ENCODE measurements around the gene MCL1. TPM values are rescaled to one million over a fixed set of nuclear protein-coding genes. Genes with fewer than 3 reads are reported as not detected.
A peak's percentile ranks its signal among the peaks of the same experiment; 100 is the strongest.

The MCL1 gene
- total and polyA plus RNA-seq, 2 of the 13 experiments (the other 11 are each of a cell fraction or from before 2014, with no cell fraction given) = 69.5 to 125 TPM

GRCh38 chr1:150532860-150533259, 46.5 kb downstream of the MCL1 start (continued):
- TF ChIP-seq IKZF1 (IDR thresholded peaks at IDR 0.05) = no peak
- TF ChIP-seq FOXP4 (CRISPR knock-in tag; IDR thresholded peaks at IDR 0.05) = no peak
- TF ChIP-seq, protein P1, sequence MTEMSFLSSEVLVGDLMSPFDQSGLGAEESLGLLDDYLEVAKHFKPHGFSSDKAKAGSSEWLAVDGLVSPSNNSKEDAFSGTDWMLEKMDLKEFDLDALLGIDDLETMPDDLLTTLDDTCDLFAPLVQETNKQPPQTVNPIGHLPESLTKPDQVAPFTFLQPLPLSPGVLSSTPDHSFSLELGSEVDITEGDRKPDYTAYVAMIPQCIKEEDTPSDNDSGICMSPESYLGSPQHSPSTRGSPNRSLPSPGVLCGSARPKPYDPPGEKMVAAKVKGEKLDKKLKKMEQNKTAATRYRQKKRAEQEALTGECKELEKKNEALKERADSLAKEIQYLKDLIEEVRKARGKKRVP (CRISPR knock-in tag; IDR thresholded peaks at IDR 0.05) = 0 out of 4 replicates have a peak, but pooled peaks of 1 of the 2 experiments have one; percentile 18
- TF ChIP-seq KLF13 (CRISPR knock-in tag; IDR thresholded peaks at IDR 0.05) = no peak
- TF ChIP-seq FOXA1 (IDR thresholded peaks at IDR 0.05) = no peak
- TF ChIP-seq FOXA1 (CRISPR knock-in tag; IDR thresholded peaks at IDR 0.05) = no peak
- TF ChIP-seq CTCF (CRISPR knock-in tag; IDR thresholded peaks at IDR 0.05) = no peak
- TF ChIP-seq, protein P2, sequence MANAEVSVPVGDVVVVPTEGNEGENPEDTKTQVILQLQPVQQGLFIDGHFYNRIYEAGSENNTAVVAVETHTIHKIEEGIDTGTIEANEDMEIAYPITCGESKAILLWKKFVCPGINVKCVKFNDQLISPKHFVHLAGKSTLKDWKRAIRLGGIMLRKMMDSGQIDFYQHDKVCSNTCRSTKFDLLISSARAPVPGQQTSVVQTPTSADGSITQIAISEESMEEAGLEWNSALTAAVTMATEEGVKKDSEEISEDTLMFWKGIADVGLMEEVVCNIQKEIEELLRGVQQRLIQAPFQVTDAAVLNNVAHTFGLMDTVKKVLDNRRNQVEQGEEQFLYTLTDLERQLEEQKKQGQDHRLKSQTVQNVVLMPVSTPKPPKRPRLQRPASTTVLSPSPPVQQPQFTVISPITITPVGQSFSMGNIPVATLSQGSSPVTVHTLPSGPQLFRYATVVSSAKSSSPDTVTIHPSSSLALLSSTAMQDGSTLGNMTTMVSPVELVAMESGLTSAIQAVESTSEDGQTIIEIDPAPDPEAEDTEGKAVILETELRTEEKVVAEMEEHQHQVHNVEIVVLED (CRISPR knock-in tag; IDR thresholded peaks at IDR 0.05; ENCODE audit: borderline replicate concordance) = no peak
- TF ChIP-seq AKAP8 (CRISPR knock-in tag; IDR thresholded peaks at IDR 0.05) = no peak
- TF ChIP-seq, protein P3, sequence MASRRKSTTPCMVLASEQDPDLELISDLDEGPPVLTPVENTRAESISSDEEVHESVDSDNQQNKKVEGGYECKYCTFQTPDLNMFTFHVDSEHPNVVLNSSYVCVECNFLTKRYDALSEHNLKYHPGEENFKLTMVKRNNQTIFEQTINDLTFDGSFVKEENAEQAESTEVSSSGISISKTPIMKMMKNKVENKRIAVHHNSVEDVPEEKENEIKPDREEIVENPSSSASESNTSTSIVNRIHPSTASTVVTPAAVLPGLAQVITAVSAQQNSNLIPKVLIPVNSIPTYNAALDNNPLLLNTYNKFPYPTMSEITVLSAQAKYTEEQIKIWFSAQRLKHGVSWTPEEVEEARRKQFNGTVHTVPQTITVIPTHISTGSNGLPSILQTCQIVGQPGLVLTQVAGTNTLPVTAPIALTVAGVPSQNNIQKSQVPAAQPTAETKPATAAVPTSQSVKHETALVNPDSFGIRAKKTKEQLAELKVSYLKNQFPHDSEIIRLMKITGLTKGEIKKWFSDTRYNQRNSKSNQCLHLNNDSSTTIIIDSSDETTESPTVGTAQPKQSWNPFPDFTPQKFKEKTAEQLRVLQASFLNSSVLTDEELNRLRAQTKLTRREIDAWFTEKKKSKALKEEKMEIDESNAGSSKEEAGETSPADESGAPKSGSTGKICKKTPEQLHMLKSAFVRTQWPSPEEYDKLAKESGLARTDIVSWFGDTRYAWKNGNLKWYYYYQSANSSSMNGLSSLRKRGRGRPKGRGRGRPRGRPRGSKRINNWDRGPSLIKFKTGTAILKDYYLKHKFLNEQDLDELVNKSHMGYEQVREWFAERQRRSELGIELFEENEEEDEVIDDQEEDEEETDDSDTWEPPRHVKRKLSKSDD (CRISPR knock-in tag; IDR thresholded peaks at IDR 0.05; ENCODE audit: low read depth) = no peak
- TF ChIP-seq ZNF468 (CRISPR knock-in tag; IDR thresholded peaks at IDR 0.05) = no peak
- no peak for TF ChIP-seq ZNF777 (CRISPR knock-in tag; IDR thresholded peaks at IDR 0.05)
- TF ChIP-seq, protein P4, sequence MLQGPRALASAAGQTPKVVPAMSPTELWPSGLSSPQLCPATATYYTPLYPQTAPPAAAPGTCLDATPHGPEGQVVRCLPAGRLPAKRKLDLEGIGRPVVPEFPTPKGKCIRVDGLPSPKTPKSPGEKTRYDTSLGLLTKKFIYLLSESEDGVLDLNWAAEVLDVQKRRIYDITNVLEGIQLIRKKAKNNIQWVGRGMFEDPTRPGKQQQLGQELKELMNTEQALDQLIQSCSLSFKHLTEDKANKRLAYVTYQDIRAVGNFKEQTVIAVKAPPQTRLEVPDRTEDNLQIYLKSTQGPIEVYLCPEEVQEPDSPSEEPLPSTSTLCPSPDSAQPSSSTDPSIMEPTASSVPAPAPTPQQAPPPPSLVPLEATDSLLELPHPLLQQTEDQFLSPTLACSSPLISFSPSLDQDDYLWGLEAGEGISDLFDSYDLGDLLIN (CRISPR knock-in tag; IDR thresholded peaks at IDR 0.05; ENCODE audit: borderline replicate concordance) = no peak
- no peak for TF ChIP-seq ZFP82 (CRISPR knock-in tag; IDR thresholded peaks at IDR 0.05; ENCODE audit: borderline replicate concordance)
- no peak for TF ChIP-seq ZNF615 (CRISPR knock-in tag; IDR thresholded peaks at IDR 0.05; ENCODE audit: borderline replicate concordance)
- TF ChIP-seq, protein P5, sequence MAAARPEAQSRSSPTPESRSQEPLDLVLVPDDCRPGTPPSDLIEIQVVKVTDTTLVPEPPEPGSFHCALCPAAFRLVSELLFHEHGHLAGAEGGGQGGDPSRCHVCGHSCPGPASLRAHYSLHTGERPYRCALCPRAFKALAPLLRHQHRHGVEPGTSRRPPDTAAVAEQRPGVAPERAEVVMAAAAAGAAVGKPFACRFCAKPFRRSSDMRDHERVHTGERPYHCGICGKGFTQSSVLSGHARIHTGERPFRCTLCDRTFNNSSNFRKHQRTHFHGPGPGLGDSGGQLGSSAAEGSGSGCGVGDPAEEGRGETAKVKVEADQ (CRISPR knock-in tag; IDR thresholded peaks at IDR 0.05; ENCODE audit: borderline replicate concordance) = no peak
- TF ChIP-seq MXD3 (CRISPR knock-in tag; IDR thresholded peaks at IDR 0.05) = no peak
- TF ChIP-seq NFATC3 (CRISPR knock-in tag; IDR thresholded peaks at IDR 0.05) = no peak
